SU-DHL-6 (cell line): ENCODE data around the gene SHISAL2A.

ENCODE experiments used
- CTCF ChIP-seq: fragments of 200-600 bp; sonication (generic); IDR thresholded peaks from one replicate; pipeline ENCODE4 v1.5.1; 2017; ENCODE audit warnings: antibody characterized with exemption, mild to moderate bottlenecking, low read length, moderate library complexity; ENCODE audit not compliant: insufficient read depth, poor library complexity, severe bottlenecking
- EZH2phosphoT487 ChIP-seq: fragments of 200-600 bp; sonication (generic), shearing (Covaris generic); conservative IDR thresholded peaks from 2 replicates; pipeline ENCODE4 v1.6.1; 2018; ENCODE audit warnings: mild to moderate bottlenecking, antibody characterized with exemption, low read length, moderate library complexity, mixed read lengths

GRCh38 chr1:52683367-52683940 lies 50.5 kb downstream of the SHISAL2A start:
- TF ChIP-seq CTCF (no peak), EZH2phosphoT487 (no peak)
